ENCODE measurements around the gene IGF2BP1. TPM values are rescaled to one million over a fixed set of nuclear protein-coding genes. Genes with fewer than 3 reads are reported as not detected.

The IGF2BP1 gene
- total RNA-seq, 1 donor from 2014 or later = not detected

GRCh38 chr17:49053171-49053829 is 56.1 kb downstream of the IGF2BP1 start:
- intact Hi-C loops (cut with DNase I) = no loop called here
- no peaks in the 10 kb centered on the region for H3K36me3 ChIP-seq
- no peak overlapping the region for H3K4me3 ChIP-seq
- no peaks in the 10 kb centered on the region for H3K9me3 ChIP-seq
- no peak for TF ChIP-seq CTCF (IDR thresholded peaks at IDR 0.05)
- no peak overlapping the region for H3K27ac ChIP-seq
- DNase-seq (no peak), ATAC-seq (no peak)
- H3K4me1 ChIP-seq = no peaks in the 10 kb centered on the region
- H3K27me3 ChIP-seq (ENCODE audit: low read depth) = no peaks in the 10 kb centered on the region

GRCh38 chr17:49054342-49055092 is 57.3 kb downstream of the IGF2BP1 start:
- no peak for ATAC-seq
- Histone ChIP-seq H3K9me3 (no peaks in the 10 kb centered on the region), H3K4me3 (no peak overlapping the region), H3K36me3 (no peaks in the 10 kb centered on the region), H3K27ac (no peak overlapping the region), H3K27me3 (ENCODE audit: low read depth) (peaks cover 8% of the 10 kb centered on the region), H3K4me1 (no peaks in the 10 kb centered on the region)
- TF ChIP-seq CTCF (IDR thresholded peaks at IDR 0.05) = no peak
- DNase-seq = no peak
- intact Hi-C loops (cut with DNase I) = no loop called here

GRCh38 chr17:49055181-49055927 is 58.2 kb downstream of the IGF2BP1 start:
- no peak for TF ChIP-seq CTCF (IDR thresholded peaks at IDR 0.05)
- Histone ChIP-seq H3K9me3 (no peaks in the 10 kb centered on the region), H3K27me3 (ENCODE audit: low read depth) (peaks cover 8% of the 10 kb centered on the region), H3K4me3 (no peak overlapping the region), H3K27ac (no peak overlapping the region), H3K4me1 (no peaks in the 10 kb centered on the region), H3K36me3 (no peaks in the 10 kb centered on the region)
- intact Hi-C loops (cut with DNase I) = no loop called here
- ATAC-seq (no peak), DNase-seq (no peak)

GRCh38 chr17:49061524-49061943 is 64.3 kb downstream of the IGF2BP1 start:
- H3K27me3 ChIP-seq (ENCODE audit: low read depth) = peaks cover 8% of the 10 kb centered on the region
- intact Hi-C loops (cut with DNase I) = no loop called here
- no peaks in the 10 kb centered on the region for H3K36me3 ChIP-seq
- no peak for ATAC-seq
- no peak overlapping the region for H3K27ac ChIP-seq
- no peaks in the 10 kb centered on the region for H3K9me3 ChIP-seq
- no peak for TF ChIP-seq CTCF (IDR thresholded peaks at IDR 0.05)
- no peak for DNase-seq
- no peak overlapping the region for H3K4me3 ChIP-seq
- no peaks in the 10 kb centered on the region for H3K4me1 ChIP-seq

- H3K27me3 ChIP-seq (ENCODE audit: low read depth) = peaks cover 8% of the 10 kb centered on the region
- ATAC-seq = no peak
- H3K9me3 ChIP-seq = no peaks in the 10 kb centered on the region
- no peaks in the 10 kb centered on the region for H3K4me1 ChIP-seq
- no peak overlapping the region for H3K27ac ChIP-seq
- DNase-seq = no peak
- H3K36me3 ChIP-seq = no peaks in the 10 kb centered on the region
- no peak for TF ChIP-seq CTCF (IDR thresholded peaks at IDR 0.05)
- no peak overlapping the region for H3K4me3 ChIP-seq
- intact Hi-C loops (cut with DNase I) = no loop called here
Measured at GRCh38 chr17:49063652-49064051, 66.5 kb downstream of the IGF2BP1 start.

Data from lower lobe of right lung (tissue), 2 donors.